GM18870 (cell line): ENCODE measurements around the gene ARPP21.
A peak's percentile ranks its signal among the peaks of the same experiment; 100 is the strongest.
"Not testable (repeated sequence)": the region's sequence is repeated elsewhere in the genome, so short reads cannot be mapped to it uniquely, and the experiment has no call there.

ENCODE experiments used
- ATAC-seq: cut with Tn5 transposase; IDR thresholded peaks from one replicate; pipeline ENCODE4 v1.9.1; 2021; ENCODE audit warnings: moderate library complexity; ENCODE audit not compliant: unreplicated experiment

ARPP21 gene

DNA sequence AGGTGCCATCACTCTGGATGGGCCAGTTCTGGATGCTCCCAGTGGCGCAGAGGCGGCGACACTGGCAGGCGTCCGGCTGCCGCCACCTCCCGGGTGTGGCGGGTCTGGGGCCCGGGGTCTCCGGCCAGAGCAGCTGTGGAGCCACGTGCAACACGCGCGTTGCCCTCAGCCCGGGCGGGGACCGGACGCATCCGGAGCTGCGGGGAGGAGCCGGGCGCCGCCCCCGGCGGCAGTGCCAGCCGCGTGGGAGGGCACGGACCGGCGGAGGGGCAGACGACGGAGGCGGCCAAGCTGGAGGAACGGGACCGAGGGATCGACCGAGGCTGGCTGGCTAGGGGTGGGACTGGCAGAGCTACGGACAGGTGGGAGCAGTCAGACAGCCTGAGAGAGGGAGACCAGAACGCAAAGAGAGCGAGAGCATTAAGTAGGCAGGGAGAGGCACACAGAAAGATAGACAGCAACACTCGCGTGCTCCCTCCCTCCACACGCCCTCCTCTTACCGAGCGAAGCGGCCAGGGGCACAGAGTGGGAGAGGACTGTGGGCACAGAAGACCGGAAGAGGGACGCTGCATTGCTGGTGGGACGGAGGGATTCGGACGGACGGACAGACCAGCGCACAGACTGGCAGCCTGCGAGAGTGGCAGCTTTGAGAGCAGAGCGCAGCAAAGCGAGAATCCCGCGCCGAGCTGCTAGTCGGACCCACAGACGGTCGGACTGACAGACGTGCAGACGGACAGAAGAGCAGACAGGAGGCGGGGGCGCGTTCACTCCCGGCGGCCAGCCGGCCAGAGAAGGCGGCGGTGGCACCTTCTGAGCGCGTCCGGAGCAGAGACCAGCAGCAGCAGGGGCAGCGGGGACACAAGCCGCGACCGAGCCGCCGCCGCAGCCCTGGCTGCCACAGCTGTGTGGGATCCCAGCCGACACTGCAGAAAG, at the start of gene ARPP21:
Gene ARPP21, plus strand, starts transcription at position 272 of the 933 bp plus-strand sequence. CDS start 42,227 bp downstream, outside the sequence.
- ATAC-seq = no peak

DNA sequence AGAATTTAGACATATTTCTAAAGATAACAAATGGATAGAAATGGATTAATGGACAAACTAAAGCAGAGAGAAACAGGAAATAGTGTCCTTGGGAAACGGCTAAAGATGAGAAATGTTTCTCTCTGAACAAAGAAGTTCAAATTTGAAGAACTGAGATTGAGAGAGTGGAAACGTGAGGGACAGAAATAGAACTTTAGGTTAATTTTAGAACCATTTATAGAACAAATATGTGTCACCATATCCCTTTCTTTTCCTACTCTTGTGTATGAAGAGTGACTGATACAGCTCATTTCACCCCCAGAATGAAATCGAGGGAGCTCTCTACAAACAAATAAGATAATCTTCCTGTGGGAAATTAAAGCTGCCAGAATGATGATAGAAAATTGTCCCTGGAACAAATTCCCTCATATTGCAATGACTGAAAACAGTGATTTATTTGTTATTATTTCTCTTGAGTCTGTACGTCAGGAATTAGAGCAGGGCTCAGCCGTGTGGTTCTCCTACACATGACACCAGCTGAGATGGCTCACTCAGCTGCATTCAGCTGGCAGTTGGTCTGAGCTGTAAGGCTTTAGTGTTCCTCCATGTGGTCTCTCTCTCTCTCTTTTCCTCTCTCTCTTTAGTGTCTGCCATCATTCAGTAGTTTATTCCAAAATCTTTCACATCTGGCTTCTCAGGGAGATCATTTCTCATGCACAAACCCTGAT, 46.6 kb upstream of the ARPP21 start:
- ATAC-seq = peak; percentile 77

DNA sequence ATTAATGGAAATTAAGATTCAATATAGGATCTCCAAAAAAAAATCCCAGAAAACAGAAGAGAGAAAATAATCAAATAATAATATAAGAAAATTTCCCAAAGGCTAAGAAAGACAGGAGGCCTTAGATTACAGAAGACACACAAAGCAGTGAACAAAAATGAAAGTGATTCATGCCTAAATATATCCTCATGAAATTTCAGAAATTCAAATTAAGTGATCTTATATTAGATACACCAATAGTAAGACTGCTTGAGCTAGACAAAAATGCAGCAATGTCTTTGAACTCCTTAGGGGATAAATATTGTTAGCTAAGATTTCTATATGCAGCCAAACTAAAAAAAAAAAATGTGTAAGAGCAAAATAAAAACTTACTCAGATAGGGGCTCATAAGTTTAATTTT, 44.6 kb upstream of the ARPP21 start:
- ATAC-seq = peak; percentile 52

GRCh38 chr3:35596335-35596995, 42.9 kb upstream of the ARPP21 start:
- ATAC-seq = no peak

GRCh38 chr3:35597490-35597889, 41.8 kb upstream of the ARPP21 start:
- ATAC-seq = no peak

- ATAC-seq = no peak
Measured at GRCh38 chr3:35598804-35599203, 40.5 kb upstream of the ARPP21 start.

GRCh38 chr3:35601959-35602358, 37.4 kb upstream of the ARPP21 start:
- no peak for ATAC-seq

GRCh38 chr3:35602395-35602936, 36.9 kb upstream of the ARPP21 start:
- ATAC-seq = no peak

- ATAC-seq = no peak
Measured at GRCh38 chr3:35616346-35616745, 23.0 kb upstream of the ARPP21 start.

DNA sequence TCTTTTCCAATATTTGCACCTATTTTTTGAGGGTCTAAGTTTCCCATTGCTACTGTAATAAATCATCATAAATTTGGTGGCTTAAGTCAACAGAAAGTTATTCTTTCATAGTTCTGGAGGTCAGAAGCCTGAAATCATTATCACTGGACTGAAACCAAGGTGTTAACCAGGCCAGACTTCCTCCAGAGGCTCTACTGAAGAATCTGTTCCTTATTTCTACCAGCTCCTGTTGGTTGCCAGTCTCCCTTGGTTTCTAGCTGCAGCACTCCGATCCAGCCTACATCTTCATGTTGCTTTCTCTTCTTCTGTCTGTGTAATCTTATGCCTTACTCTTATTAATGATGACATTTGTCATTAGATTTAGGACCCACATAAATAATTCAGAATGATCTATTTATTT, 22.0 kb upstream of the ARPP21 start:
- ATAC-seq = no peak

GRCh38 chr3:35620238-35620637, 19.1 kb upstream of the ARPP21 start:
- not testable (repeated sequence) for ATAC-seq

DNA sequence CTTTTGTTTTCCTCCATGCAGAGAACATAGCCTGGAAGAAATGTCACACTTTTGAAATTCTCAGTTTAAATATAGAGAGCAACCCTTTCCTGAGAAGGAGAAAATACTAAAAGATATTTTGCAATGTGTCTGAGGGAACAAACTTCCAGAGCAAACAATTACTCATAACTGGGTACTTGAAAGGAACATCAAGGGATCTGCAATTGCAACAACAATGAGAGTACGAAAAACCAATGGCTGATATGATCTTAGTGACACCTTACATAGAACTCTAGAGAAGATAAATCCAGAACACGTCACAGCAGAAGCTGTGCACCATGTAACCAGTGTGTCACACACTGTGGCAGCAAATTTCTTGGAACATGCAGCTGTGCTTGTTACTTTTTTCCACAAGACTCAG, 14.6 kb upstream of the ARPP21 start:
- no peak for ATAC-seq

DNA sequence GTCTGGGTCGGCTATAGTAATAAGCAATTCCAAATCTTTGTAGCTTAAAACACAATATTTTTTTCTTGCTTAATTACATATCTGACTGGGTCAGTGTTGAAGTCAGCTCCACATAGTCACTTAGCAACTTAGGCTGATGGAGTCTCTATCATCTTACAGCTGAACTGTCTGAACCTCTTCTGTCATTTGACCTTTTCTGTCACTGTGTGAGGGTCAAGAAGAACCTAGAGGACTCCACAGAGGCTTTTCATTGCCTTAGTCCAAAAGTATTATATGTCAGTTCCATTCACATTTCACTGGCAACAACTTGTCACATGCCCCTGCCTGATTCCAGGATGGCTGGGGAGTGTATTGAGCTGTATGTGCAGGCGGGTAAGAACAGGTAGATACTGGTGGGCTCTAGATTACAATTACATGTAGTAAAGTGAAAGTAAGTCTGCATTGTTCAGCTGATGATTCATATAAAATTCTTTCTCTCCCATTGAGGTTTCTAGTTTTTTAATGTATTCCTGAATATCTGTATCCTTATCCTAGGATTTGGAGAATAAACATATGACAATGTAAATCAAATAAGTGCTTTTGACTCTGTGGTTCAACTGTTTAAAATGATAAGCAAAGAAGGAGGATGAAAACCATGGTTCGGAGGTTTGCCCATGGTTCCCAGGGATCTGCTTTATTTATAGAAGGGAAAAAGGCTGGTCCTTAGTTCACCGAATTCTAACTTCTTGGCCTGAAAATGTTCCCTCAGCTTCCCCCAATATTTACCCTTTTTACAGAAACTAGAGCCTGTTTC, 5.8 kb upstream of the ARPP21 start:
- no peak for ATAC-seq

GRCh38 chr3:35635407-35635806, 3.9 kb upstream of the ARPP21 start:
- no peak for ATAC-seq

GRCh38 chr3:35635926-35636683, 3.2 kb upstream of the ARPP21 start:
- no peak for ATAC-seq

- ATAC-seq = no peak
Measured at GRCh38 chr3:35638251-35638979, 910 bp upstream of the ARPP21 start.

GRCh38 chr3:35638980-35639253, 408 bp upstream of the ARPP21 start:
- ATAC-seq = no peak

DNA sequence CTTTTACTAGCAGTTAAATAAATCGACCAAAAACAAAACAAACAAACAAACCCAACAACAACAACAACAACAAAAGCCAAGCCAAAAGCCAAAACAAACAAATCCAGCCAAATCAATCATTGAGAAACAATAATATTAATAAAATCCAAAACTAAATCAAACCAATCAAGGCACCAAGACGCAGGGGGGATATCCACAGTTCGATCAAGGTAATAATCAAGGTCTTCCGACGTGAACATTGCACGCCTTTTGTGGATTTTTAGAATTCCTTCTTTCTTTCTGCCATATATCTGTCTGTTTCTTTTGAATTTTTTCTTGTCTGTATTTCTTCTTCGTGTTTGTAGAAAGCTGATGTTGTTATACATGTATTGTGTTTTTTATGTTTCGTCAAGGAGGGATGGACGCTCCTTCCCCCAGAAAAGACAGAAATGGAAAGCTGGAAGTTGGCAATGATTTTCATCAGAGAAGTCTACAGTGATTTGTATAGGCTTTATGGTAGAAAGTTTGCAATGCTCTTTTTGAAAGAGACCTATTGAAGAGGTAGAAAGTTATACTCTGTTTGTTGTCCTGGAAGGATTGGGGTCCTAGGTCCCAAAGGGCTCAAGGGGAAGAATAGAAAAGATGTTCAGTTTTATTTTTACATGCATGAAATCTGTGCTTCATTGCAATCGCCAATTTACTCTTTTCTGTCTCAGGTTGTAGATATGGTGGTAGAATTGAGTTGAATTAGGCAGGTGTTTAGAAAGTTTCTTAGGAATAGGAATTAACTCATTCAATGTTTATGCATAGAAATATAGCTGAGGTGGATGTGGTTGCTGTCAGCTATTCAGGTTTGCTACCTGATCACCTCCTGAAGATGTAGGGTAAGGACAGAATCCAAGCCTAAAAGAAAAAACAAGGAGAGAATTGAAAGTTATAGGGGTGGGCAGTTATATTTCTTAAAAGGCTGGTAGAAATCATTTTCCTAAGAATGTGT, 1.2 kb downstream of the ARPP21 start:
- no peak for ATAC-seq
